ENCODE measurements around the gene ARHGEF12. TPM values are rescaled to one million over a fixed set of nuclear protein-coding genes. Genes with fewer than 3 reads are reported as not detected.

ARHGEF12 gene
- total RNA-seq, 8 experiments from 2014 or later, result 37.5 to 108 (median 48.2) TPM

- in situ Hi-C loops (cut with MboI; ENCODE audit: low pct_unique_long_range_greater_than_20kb in 2 of 9, low sequenced_read_pairs in 9 of 9, unreplicated experiment in 9 of 9), result loop anchor here in 2 of 9 experiments (10.0 to 25.0 kb wide), 2 partner anchors 98 to 101 kb away; no protein-coding TSS in a partner anchor
- Histone ChIP-seq H3K4me1 (replicated peaks in 1 of 2) (peaks cover 12 to 22% of the 10 kb centered on the region in 2 donors), H3K4me3 (peak overlapping the region; percentile 66 to 85 (median 74)), H3K27ac (peak overlapping the region; percentile 74 to 83)
- ATAC-seq (replicated peaks in 6 of 8), result peak in 5 of 8 experiments; percentile 0 to 57 (median 50)
- 0 to 3% (median 0%) methylated on average over 2 to 13 of the region's 56 CpGs; no CpG with 5 or more reads in 3 of the 10 experiments for WGBS, 10 experiments
Observed at GRCh38 chr11:120336641-120337354, 585 bp downstream of the ARHGEF12 start.

- in situ Hi-C loops (cut with MboI; ENCODE audit: low pct_unique_long_range_greater_than_20kb in 2 of 9, low sequenced_read_pairs in 9 of 9, unreplicated experiment in 9 of 9), result loop anchor here in 2 of 9 experiments (10.0 to 25.0 kb wide), 2 partner anchors 97 to 100 kb away; no protein-coding TSS in a partner anchor
- H3K4me3 ChIP-seq, result peak overlapping the region; percentile 66 to 85 (median 74)
- no peak for ATAC-seq (replicated peaks in 6 of 8)
- H3K27ac ChIP-seq, result no peak overlapping the region
- peaks cover 12 to 22% of the 10 kb centered on the region in 2 donors for H3K4me1 ChIP-seq (replicated peaks in 1 of 2)
- 0 to 8% (median 0%) methylated on average over 2 to 15 of the region's 18 CpGs; no CpG with 5 or more reads in 2 of the 10 experiments for WGBS, 10 experiments
Observed at GRCh38 chr11:120337355-120338106, 1.3 kb downstream of the ARHGEF12 start.

GRCh38 chr11:120338107-120338933, 2.1 kb downstream of the ARHGEF12 start:
- H3K4me1 ChIP-seq (replicated peaks in 1 of 2), result peaks cover 13 to 24% of the 10 kb centered on the region in 2 donors
- peak overlapping the region; percentile 66 to 85 (median 74) for H3K4me3 ChIP-seq
- no peak for ATAC-seq (replicated peaks in 6 of 8)
- 1 to 36% (median 14%) methylated on average over 3 to 7 of the region's 7 CpGs for WGBS, 10 experiments
- in situ Hi-C loops (cut with MboI; ENCODE audit: low pct_unique_long_range_greater_than_20kb in 2 of 9, low sequenced_read_pairs in 9 of 9, unreplicated experiment in 9 of 9), result loop anchor here in 2 of 9 experiments (10.0 to 25.0 kb wide), 2 partner anchors 96 to 99 kb away; no protein-coding TSS in a partner anchor
- H3K27ac ChIP-seq, result no peak overlapping the region

GRCh38 chr11:120339394-120339890, 3.2 kb downstream of the ARHGEF12 start:
- peak overlapping the region; percentile 66 to 85 (median 74) for H3K4me3 ChIP-seq
- peak in 2 of 8 experiments; percentile 1 to 3 for ATAC-seq (replicated peaks in 6 of 8)
- no peak overlapping the region for H3K27ac ChIP-seq
- peaks cover 19 to 27% of the 10 kb centered on the region in 2 donors for H3K4me1 ChIP-seq (replicated peaks in 1 of 2)
- WGBS, 10 experiments, result 0 to 100% (median 30%) methylated on average over 1 to 6 of the region's 6 CpGs; no CpG with 5 or more reads in 1 of the 10 experiments
- in situ Hi-C loops (cut with MboI; ENCODE audit: low pct_unique_long_range_greater_than_20kb in 2 of 9, low sequenced_read_pairs in 9 of 9, unreplicated experiment in 9 of 9), result loop anchor here in 2 of 9 experiments (10.0 to 25.0 kb wide), 2 partner anchors 95 to 98 kb away; no protein-coding TSS in a partner anchor

GRCh38 chr11:120340529-120340928, 4.3 kb downstream of the ARHGEF12 start:
- no peak overlapping the region for H3K4me3 ChIP-seq
- in situ Hi-C loops (cut with MboI; ENCODE audit: low pct_unique_long_range_greater_than_20kb in 2 of 9, low sequenced_read_pairs in 9 of 9, unreplicated experiment in 9 of 9), result loop anchor here in 1 of 9 experiments (25.0 kb wide), 1 partner anchor 97 kb away; no protein-coding TSS in a partner anchor
- 5 to 93% (median 63%) methylated on average over 1 to 2 of the region's 2 CpGs for WGBS, 10 experiments
- no peak overlapping the region for H3K27ac ChIP-seq
- peaks cover 19 to 27% of the 10 kb centered on the region in 2 donors for H3K4me1 ChIP-seq (replicated peaks in 1 of 2)
- no peak for ATAC-seq (replicated peaks in 6 of 8)

GRCh38 chr11:120342226-120342625, 6.0 kb downstream of the ARHGEF12 start:
- ATAC-seq (replicated peaks in 6 of 8), result no peak
- in situ Hi-C loops (cut with MboI; ENCODE audit: low pct_unique_long_range_greater_than_20kb in 2 of 9, low sequenced_read_pairs in 9 of 9, unreplicated experiment in 9 of 9), result loop anchor here in 1 of 9 experiments (25.0 kb wide), 1 partner anchor 95 kb away; no protein-coding TSS in a partner anchor
- H3K4me1 ChIP-seq (replicated peaks in 1 of 2), result peaks cover 22 to 30% of the 10 kb centered on the region in 2 donors
- 68 to 100% (median 85%) methylated on average over 1 to 3 of the region's 3 CpGs; no CpG with 5 or more reads in 1 of the 10 experiments for WGBS, 10 experiments
- no peak overlapping the region for H3K27ac ChIP-seq
- no peak overlapping the region for H3K4me3 ChIP-seq

GRCh38 chr11:120342678-120343077, 6.5 kb downstream of the ARHGEF12 start:
- H3K4me1 ChIP-seq (replicated peaks in 1 of 2), result peaks cover 22 to 35% of the 10 kb centered on the region in 2 donors
- in situ Hi-C loops (cut with MboI; ENCODE audit: low pct_unique_long_range_greater_than_20kb in 2 of 9, low sequenced_read_pairs in 9 of 9, unreplicated experiment in 9 of 9), result loop anchor here in 1 of 9 experiments (25.0 kb wide), 1 partner anchor 95 kb away; no protein-coding TSS in a partner anchor
- no peak overlapping the region for H3K4me3 ChIP-seq
- 89 to 100% (median 97%) methylated on average over 2 to 3 of the region's 3 CpGs for WGBS, 10 experiments
- no peak for ATAC-seq (replicated peaks in 6 of 8)
- no peak overlapping the region for H3K27ac ChIP-seq

- Histone ChIP-seq H3K4me1 (replicated peaks in 1 of 2) (peaks cover 22 to 30% of the 10 kb centered on the region in 2 donors), H3K4me3 (no peak overlapping the region), H3K27ac (no peak overlapping the region)
- in situ Hi-C loops (cut with MboI; ENCODE audit: low pct_unique_long_range_greater_than_20kb in 2 of 9, low sequenced_read_pairs in 9 of 9, unreplicated experiment in 9 of 9), result loop anchor here in 1 of 9 experiments (25.0 kb wide), 1 partner anchor 94 kb away; no protein-coding TSS in a partner anchor
- peak in 7 of 8 experiments; percentile 14 to 45 (median 32) for ATAC-seq (replicated peaks in 6 of 8)
- WGBS, 10 experiments, result 58 to 100% (median 71%) methylated on average over 1 to 2 of the region's 2 CpGs
Observed at GRCh38 chr11:120343429-120343828, 7.2 kb downstream of the ARHGEF12 start.

GRCh38 chr11:120344302-120345004, 8.2 kb downstream of the ARHGEF12 start:
- ATAC-seq (replicated peaks in 6 of 8), result no peak
- Histone ChIP-seq H3K4me1 (replicated peaks in 1 of 2) (peaks cover 19 to 27% of the 10 kb centered on the region in 2 donors), H3K4me3 (no peak overlapping the region), H3K27ac (no peak overlapping the region)
- in situ Hi-C loops (cut with MboI; ENCODE audit: low pct_unique_long_range_greater_than_20kb in 2 of 9, low sequenced_read_pairs in 9 of 9, unreplicated experiment in 9 of 9), result loop anchor here in 1 of 9 experiments (25.0 kb wide), 1 partner anchor 93 kb away; no protein-coding TSS in a partner anchor
- WGBS, 10 experiments, result 0 to 100% (median 83%) methylated on average over 1 of the region's 1 CpG; no CpG with 5 or more reads in 3 of the 10 experiments

GRCh38 chr11:120346233-120346632, 10.0 kb downstream of the ARHGEF12 start:
- H3K27ac ChIP-seq, result no peak overlapping the region
- peaks cover 10 to 13% of the 10 kb centered on the region in 2 donors for H3K4me1 ChIP-seq (replicated peaks in 1 of 2)
- no peak overlapping the region for H3K4me3 ChIP-seq
- ATAC-seq (replicated peaks in 6 of 8), result peak in 6 of 8 experiments; percentile 29 to 65 (median 53)
- WGBS, 10 experiments, result 0 to 83% (median 37%) methylated on average over 1 of the region's 1 CpG; no CpG with 5 or more reads in 4 of the 10 experiments
- in situ Hi-C loops (cut with MboI; ENCODE audit: low pct_unique_long_range_greater_than_20kb in 2 of 9, low sequenced_read_pairs in 9 of 9, unreplicated experiment in 9 of 9), result loop anchor here in 1 of 9 experiments (25.0 kb wide), 1 partner anchor 91 kb away; no protein-coding TSS in a partner anchor

- no peak overlapping the region for H3K27ac ChIP-seq
- in situ Hi-C loops (cut with MboI; ENCODE audit: low pct_unique_long_range_greater_than_20kb in 2 of 9, low sequenced_read_pairs in 9 of 9, unreplicated experiment in 9 of 9), result no loop called here
- peaks cover 2 to 7% of the 10 kb centered on the region in 2 donors for H3K4me1 ChIP-seq (replicated peaks in 1 of 2)
- ATAC-seq (replicated peaks in 6 of 8), result no peak
- H3K4me3 ChIP-seq, result no peak overlapping the region
Observed at GRCh38 chr11:120350637-120351036, 14.4 kb downstream of the ARHGEF12 start.
